ENCODE measurements around the gene DSCAML1.

DNA sequence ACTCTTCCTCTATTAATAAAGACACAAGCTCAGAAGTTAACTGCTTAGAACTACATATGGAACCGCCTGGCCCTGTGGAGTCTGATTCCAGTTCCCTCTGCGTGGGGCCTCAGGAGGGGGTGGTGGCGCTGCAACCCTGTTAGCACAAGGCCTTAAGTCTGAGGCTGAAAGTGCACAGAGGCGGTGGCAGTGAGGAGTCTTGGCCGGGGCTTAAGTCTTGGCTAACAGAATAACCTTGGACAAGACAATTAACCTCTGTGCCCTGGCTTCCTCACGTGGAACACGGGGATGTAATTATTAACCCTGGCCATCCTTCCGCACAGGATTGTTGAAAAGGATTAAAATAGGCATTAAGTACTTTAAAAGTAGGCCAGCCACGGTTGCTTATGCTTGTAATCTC, 277.8 kb downstream of the DSCAML1 start:
- TF ChIP-seq, protein P1, sequence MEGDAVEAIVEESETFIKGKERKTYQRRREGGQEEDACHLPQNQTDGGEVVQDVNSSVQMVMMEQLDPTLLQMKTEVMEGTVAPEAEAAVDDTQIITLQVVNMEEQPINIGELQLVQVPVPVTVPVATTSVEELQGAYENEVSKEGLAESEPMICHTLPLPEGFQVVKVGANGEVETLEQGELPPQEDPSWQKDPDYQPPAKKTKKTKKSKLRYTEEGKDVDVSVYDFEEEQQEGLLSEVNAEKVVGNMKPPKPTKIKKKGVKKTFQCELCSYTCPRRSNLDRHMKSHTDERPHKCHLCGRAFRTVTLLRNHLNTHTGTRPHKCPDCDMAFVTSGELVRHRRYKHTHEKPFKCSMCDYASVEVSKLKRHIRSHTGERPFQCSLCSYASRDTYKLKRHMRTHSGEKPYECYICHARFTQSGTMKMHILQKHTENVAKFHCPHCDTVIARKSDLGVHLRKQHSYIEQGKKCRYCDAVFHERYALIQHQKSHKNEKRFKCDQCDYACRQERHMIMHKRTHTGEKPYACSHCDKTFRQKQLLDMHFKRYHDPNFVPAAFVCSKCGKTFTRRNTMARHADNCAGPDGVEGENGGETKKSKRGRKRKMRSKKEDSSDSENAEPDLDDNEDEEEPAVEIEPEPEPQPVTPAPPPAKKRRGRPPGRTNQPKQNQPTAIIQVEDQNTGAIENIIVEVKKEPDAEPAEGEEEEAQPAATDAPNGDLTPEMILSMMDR (conservative IDR thresholded peaks at IDR 0.05; ENCODE audit: low read depth, low read length), result no peak
- TF ChIP-seq EZH2 (IDR thresholded peaks at IDR 0.05; ENCODE audit: low read length, unreplicated experiment) (no peak), EZH2phosphoT487 (IDR thresholded peaks at IDR 0.05; ENCODE audit: borderline replicate concordance, low read length) (no peak)
